ENCODE data around the gene DGKQ.

Gene DGKQ

DNA sequence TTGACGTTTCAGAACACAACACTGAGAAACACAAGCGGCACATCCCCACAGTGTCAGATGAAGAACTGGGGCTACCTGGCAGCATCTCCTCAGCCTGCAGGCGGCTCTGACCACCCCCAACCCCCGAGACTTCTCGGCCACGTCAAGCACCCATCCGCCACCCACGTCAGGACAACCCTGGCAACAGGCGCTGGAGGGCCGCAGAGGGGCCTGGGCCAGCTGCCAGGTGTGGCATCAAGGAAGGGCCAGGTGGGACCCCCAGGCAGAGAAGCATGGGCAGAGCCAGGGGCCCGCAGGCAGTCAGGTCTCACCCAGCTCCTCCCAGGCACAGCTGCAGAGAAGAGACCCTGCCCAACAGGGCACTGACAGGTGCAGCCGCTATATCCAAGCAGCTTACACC is 63.5 kb downstream of the DGKQ start:
- Histone ChIP-seq H3K4me3 (replicated peaks; ENCODE audit: insufficient read depth, low read length) (no peak overlapping the region), H3K27me3 (ENCODE audit: insufficient read depth, poor library complexity, severe bottlenecking) (no peaks in the 10 kb centered on the region), H3K27ac (replicated peaks) (no peak overlapping the region)
- no peak for TF ChIP-seq POLR2AphosphoS5 (IDR thresholded peaks at IDR 0.05; ENCODE audit: low read depth)
- no peak for TF ChIP-seq GABPA (IDR thresholded peaks at IDR 0.05; ENCODE audit: low read depth)
- no peak for DNase-seq (ENCODE audit: low read depth in 1 of 2, low spot score in 1 of 2)

DNA sequence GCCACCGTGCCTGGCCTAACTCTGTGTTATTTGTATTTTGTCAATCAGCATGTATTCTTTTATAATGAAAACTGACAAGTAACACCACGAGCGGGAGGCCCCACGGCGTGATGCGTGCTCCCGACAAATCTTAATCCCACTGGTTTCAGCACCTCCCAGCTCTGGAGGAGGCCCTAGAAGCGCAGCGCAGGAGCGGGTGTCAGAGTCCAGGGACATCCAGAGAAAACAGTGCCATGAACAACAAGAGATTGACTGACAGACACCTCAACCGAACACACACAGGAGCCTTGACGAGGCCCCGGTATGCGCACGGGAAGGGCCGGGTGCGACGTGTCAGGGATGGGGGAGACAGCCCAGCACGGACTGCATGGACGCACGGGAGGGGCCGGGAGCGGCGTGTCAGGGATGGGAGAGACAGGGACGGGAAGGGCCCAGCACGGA is 64.2 kb downstream of the DGKQ start:
- DNase-seq (ENCODE audit: low read depth in 1 of 2, low spot score in 1 of 2) = no peak
- Histone ChIP-seq H3K27ac (replicated peaks) (no peak overlapping the region), H3K27me3 (ENCODE audit: insufficient read depth, poor library complexity, severe bottlenecking) (no peaks in the 10 kb centered on the region), H3K4me3 (replicated peaks; ENCODE audit: insufficient read depth, low read length) (no peak overlapping the region)
- TF ChIP-seq SPI1 (IDR thresholded peaks at IDR 0.05; ENCODE audit: borderline replicate concordance, low read depth) (no peak), CTCF (IDR thresholded peaks at IDR 0.05; ENCODE audit: insufficient read depth, low read length) (no peak), GABPA (IDR thresholded peaks at IDR 0.05; ENCODE audit: low read depth) (no peak), POLR2AphosphoS5 (IDR thresholded peaks at IDR 0.05; ENCODE audit: low read depth) (no peak)
- TF ChIP-seq, protein P1, sequence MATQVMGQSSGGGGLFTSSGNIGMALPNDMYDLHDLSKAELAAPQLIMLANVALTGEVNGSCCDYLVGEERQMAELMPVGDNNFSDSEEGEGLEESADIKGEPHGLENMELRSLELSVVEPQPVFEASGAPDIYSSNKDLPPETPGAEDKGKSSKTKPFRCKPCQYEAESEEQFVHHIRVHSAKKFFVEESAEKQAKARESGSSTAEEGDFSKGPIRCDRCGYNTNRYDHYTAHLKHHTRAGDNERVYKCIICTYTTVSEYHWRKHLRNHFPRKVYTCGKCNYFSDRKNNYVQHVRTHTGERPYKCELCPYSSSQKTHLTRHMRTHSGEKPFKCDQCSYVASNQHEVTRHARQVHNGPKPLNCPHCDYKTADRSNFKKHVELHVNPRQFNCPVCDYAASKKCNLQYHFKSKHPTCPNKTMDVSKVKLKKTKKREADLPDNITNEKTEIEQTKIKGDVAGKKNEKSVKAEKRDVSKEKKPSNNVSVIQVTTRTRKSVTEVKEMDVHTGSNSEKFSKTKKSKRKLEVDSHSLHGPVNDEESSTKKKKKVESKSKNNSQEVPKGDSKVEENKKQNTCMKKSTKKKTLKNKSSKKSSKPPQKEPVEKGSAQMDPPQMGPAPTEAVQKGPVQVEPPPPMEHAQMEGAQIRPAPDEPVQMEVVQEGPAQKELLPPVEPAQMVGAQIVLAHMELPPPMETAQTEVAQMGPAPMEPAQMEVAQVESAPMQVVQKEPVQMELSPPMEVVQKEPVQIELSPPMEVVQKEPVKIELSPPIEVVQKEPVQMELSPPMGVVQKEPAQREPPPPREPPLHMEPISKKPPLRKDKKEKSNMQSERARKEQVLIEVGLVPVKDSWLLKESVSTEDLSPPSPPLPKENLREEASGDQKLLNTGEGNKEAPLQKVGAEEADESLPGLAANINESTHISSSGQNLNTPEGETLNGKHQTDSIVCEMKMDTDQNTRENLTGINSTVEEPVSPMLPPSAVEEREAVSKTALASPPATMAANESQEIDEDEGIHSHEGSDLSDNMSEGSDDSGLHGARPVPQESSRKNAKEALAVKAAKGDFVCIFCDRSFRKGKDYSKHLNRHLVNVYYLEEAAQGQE (IDR thresholded peaks at IDR 0.05; ENCODE audit: insufficient replicate concordance, low read depth) = no peak

Measured in HL-60 (cell line).